K562 (cell line): ENCODE results near the gene BCAN. TPM values are rescaled to one million over a fixed set of nuclear protein-coding genes. Genes with fewer than 3 reads are reported as not detected.
A peak's percentile ranks its signal among the peaks of the same experiment; 100 is the strongest.

Experiments used
- E2F4 ChIP-seq: sonication (generic); formaldehyde crosslinking; IDR thresholded peaks from 2 replicates; pipeline ENCODE4 v1.8.0; 2022; ENCODE audit warnings: mild to moderate bottlenecking, low read depth, missing genetic modification reagents
- GABPA ChIP-seq: fragments of 200-800 bp; sonication (Bioruptor generic); conservative IDR thresholded peaks from 2 replicates; pipeline ENCODE4 v1.6.1; 2016; ENCODE audit warnings: low read depth, missing genetic modification characterization, missing compliant biosample characterization
- KAT8 ChIP-seq: fragments of 450-650 bp; IDR thresholded peaks from 2 replicates; pipeline ENCODE4 v1.6.1; 2016; ENCODE audit warnings: low read depth, mild to moderate bottlenecking
- LEF1 ChIP-seq: fragments of 450-650 bp; IDR thresholded peaks from 2 replicates; pipeline ENCODE4 v1.6.1; 2016; ENCODE audit warnings: mild to moderate bottlenecking
- MLX ChIP-seq, 2 experiments: fragments of 450-650 bp in 1 of 2; sonication (generic) in 1 of 2; formaldehyde crosslinking; conservative IDR thresholded peaks; 2 replicates each; pipeline versions ENCODE4 v1.4.0 to v1.8.1; 2020 to 2022; ENCODE audit warnings: mild to moderate bottlenecking in 1 of 2, missing genetic modification reagents in 1 of 2
- NCOA6 ChIP-seq: fragments of 450-650 bp; IDR thresholded peaks from 2 replicates; pipeline ENCODE4 v1.6.1; 2017; ENCODE audit warnings: mild to moderate bottlenecking
- NR2C2 ChIP-seq, 2 experiments: fragments of 200-800 bp in 1 of 2; sonication (Bioruptor generic) in 1 of 2; sonication (generic) in 1 of 2; formaldehyde crosslinking in 1 of 2; IDR thresholded peaks; 2 replicates each; pipeline versions ENCODE4 v1.6.1 to v1.8.0; 2016 to 2022; ENCODE audit warnings: mild to moderate bottlenecking in 1 of 2, missing compliant biosample characterization in 1 of 2, missing genetic modification characterization in 1 of 2, missing genetic modification reagents in 1 of 2
- SUPT5H ChIP-seq: fragments of 450-650 bp; IDR thresholded peaks from 2 replicates; pipeline ENCODE4 v1.6.1; 2016
- TSHZ1 ChIP-seq: fragments of 250-450 bp; sonication (Bioruptor Pico); IDR thresholded peaks from 2 replicates; pipeline ENCODE4 v1.4.0; 2020; ENCODE audit warnings: mild to moderate bottlenecking, moderate library complexity
- ZBED1 ChIP-seq: IDR thresholded peaks from 2 replicates; pipeline ENCODE4 v1.6.1; 2014
- ZBTB2 ChIP-seq: fragments of 450-650 bp; IDR thresholded peaks from 2 replicates; pipeline ENCODE4 v1.6.1; 2016; ENCODE audit warnings: antibody characterized with exemption
- ZBTB26 ChIP-seq: fragments of 450-650 bp; formaldehyde crosslinking; IDR thresholded peaks from 2 replicates; pipeline ENCODE4 v1.4.0; 2022; ENCODE audit warnings: missing genetic modification characterization
- ZBTB34 ChIP-seq: fragments of 250-450 bp; sonication (Bioruptor Pico); IDR thresholded peaks from 2 replicates; pipeline ENCODE4 v1.8.0; 2021; ENCODE audit warnings: mild to moderate bottlenecking, moderate library complexity
- ZKSCAN8 ChIP-seq: fragments of 200-800 bp; sonication (Bioruptor generic); IDR thresholded peaks from 2 replicates; pipeline ENCODE4 v1.6.1; 2016; ENCODE audit warnings: missing genetic modification characterization, missing compliant biosample characterization
- ZNF561 ChIP-seq: fragments of 450-650 bp; formaldehyde crosslinking; conservative IDR thresholded peaks from 2 replicates; pipeline ENCODE4 v1.4.0; 2020; ENCODE audit warnings: mild to moderate bottlenecking, moderate library complexity
- ZNF583 ChIP-seq: fragments of 250-450 bp; sonication (Bioruptor Pico); IDR thresholded peaks from 2 replicates; pipeline ENCODE4 v1.4.0; 2020
- polyA plus RNA-seq, 8 experiments: library from polyadenylated mRNA; depleted of rRNA in 4 of 8; stranded (reverse) in 5 of 8; unstranded in 3 of 8; fragments of >200 nt; fragmentation: Nextera tagmentation in 2 of 8; fragmentation: Illumina TruSeq in 1 of 8; extraction: Ambion mirVana in 2 of 8; extraction: Trizol in 1 of 8; gene quantifications; 2 replicates each; pipeline versions ENCODE4 v1.2.1 to v1.2.3, GENCODE V29; 2011 to 2014; ENCODE audit warnings: inconsistent platforms in 1 of 8, missing spikeins in 1 of 8
- total RNA-seq, 7 experiments: library from RNA; depleted of rRNA in 6 of 7; stranded (reverse); fragments of >200 nt in 6 of 7; fragmentation: Illumina TruSeq in 2 of 7; extraction: Trizol in 2 of 7; gene quantifications; 2 replicates each; pipeline versions ENCODE4 v1.2.1 to v1.2.3, GENCODE V29; 2011 to 2021; ENCODE audit warnings: low replicate concordance in 1 of 7

The BCAN gene
- total and polyA plus RNA-seq, 9 of the 15 experiments (the other 6 are each of a cell fraction or from before 2014, with no cell fraction given) = 0.04 to 0.33 (median 0.14) TPM; not detected in 5

GRCh38 chr1:156623946-156624813 is 17.7 kb upstream of the BCAN start (continued):
- TF ChIP-seq ZBTB2 = peak; percentile 42; the same call in 1 of the 2 replicates
- TF ChIP-seq NCOA6 = no peak
- peak; percentile 78 for TF ChIP-seq SUPT5H
- no peak for TF ChIP-seq ZKSCAN8
- TF ChIP-seq GABPA (tag) = no peak
- TF ChIP-seq ZNF583 (CRISPR knock-in tag) = no peak
- no peak for TF ChIP-seq E2F4 (CRISPR knock-in tag)
- TF ChIP-seq ZBTB34 (CRISPR knock-in tag) = no peak
- no peak for TF ChIP-seq ZBTB26 (CRISPR knock-in tag)
- no peak for TF ChIP-seq LEF1
- TF ChIP-seq KAT8 = no peak
- TF ChIP-seq TSHZ1 (CRISPR knock-in tag) = no peak
- TF ChIP-seq ZNF561 (CRISPR knock-in tag) = no peak
- TF ChIP-seq MLX (CRISPR knock-in tag; conservative IDR thresholded peaks at IDR 0.05) = no peak
- TF ChIP-seq NR2C2 (CRISPR knock-in tag; IDR thresholded peaks at IDR 0.05) = no peak
- no peak for TF ChIP-seq NR2C2 (tag; IDR thresholded peaks at IDR 0.05)
- TF ChIP-seq ZBED1 = no peak
